GM12878 (cell line): Measurements from ENCODE around the gene KIRREL3.

Experiments
- CBX5 ChIP-seq: sonication (generic); IDR thresholded peaks from 2 replicates; pipeline ENCODE4 v1.6.1; 2016; ENCODE audit warnings: low read depth, moderate library complexity, mild to moderate bottlenecking, inconsistent platforms
- CHD2 ChIP-seq: IDR thresholded peaks from 2 replicates; pipeline ENCODE4 v1.6.1; 2011; ENCODE audit warnings: low read depth, low read length, improper control_type of control experiment, borderline replicate concordance
- HDAC6 ChIP-seq: fragments of 200-600 bp; sonication (generic); IDR thresholded peaks from one replicate; pipeline ENCODE4 v1.8.0; 2017; ENCODE audit warnings: antibody characterized with exemption; ENCODE audit not compliant: unreplicated experiment
- TAF1 ChIP-seq: IDR thresholded peaks from 2 replicates; pipeline ENCODE4 v1.6.1; 2011; ENCODE audit warnings: mild to moderate bottlenecking, low read depth, low read length, borderline replicate concordance
- TARDBP ChIP-seq: IDR thresholded peaks from 2 replicates; pipeline ENCODE4 v1.6.1; 2016; ENCODE audit warnings: borderline replicate concordance
- ZNF274 ChIP-seq: IDR thresholded peaks from one replicate; pipeline ENCODE4 v1.8.0; 2011; ENCODE audit not compliant: insufficient read length, insufficient read depth
- TF ChIP-seq, protein P1 (sequence below), 3 experiments: IDR thresholded peaks in 2 of 3; conservative IDR thresholded peaks in 1 of 3; 2 replicates each; pipeline ENCODE4 v1.5.1; 2011; ENCODE audit warnings: low read depth in 3 of 3, low read length in 3 of 3, mild to moderate bottlenecking in 3 of 3, control low read depth in 2 of 3, moderate library complexity in 2 of 3, inconsistent platforms in 1 of 3, mixed read lengths in 1 of 3; ENCODE audit not compliant: control insufficient read depth in 2 of 3, insufficient read depth in 1 of 3; ENCODE audit errors: extremely low read depth in 1 of 3
- TF ChIP-seq, protein P2 (sequence below): fragments of 450-650 bp; IDR thresholded peaks from 2 replicates; pipeline ENCODE4 v1.6.1; 2017; ENCODE audit warnings: antibody characterized with exemption, mild to moderate bottlenecking, moderate library complexity

DNA sequence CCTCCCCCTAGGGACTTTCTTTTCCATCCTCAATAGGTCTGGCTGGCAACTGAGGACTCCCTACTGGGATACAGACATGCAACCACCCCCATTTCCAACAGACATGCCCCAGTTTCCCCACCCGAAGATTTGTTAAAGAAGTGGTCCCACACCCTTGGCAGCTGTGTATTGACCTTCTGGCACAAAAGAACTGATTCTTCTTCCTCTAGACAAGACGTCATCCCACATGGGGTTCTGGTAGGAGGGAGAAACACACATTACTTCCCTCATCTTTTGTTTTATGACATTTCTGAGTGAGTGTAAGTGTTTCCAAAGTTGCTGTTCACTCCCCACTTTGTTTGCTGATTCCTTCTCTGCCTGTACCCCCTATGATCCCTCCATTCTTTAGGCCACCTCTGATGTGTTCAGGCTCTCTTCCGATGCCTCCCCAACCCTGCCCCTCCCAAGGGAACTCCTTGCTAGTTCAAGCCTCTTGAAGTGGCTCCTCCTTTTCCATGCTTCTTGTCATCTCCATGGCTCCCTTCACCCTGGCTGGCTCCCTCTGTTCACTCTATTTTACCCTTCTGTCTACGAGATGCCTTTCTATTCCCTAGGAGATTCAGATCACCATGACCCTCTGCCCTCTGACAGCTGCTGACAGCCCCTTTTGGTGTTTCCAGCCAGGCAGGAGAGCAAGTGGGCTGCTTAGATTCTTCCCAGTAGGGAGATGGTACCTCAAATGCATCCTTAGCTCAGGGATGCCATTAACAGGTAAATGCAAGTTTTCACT lies 4.3 kb downstream of the KIRREL3 start:
- TF ChIP-seq, protein P1, sequence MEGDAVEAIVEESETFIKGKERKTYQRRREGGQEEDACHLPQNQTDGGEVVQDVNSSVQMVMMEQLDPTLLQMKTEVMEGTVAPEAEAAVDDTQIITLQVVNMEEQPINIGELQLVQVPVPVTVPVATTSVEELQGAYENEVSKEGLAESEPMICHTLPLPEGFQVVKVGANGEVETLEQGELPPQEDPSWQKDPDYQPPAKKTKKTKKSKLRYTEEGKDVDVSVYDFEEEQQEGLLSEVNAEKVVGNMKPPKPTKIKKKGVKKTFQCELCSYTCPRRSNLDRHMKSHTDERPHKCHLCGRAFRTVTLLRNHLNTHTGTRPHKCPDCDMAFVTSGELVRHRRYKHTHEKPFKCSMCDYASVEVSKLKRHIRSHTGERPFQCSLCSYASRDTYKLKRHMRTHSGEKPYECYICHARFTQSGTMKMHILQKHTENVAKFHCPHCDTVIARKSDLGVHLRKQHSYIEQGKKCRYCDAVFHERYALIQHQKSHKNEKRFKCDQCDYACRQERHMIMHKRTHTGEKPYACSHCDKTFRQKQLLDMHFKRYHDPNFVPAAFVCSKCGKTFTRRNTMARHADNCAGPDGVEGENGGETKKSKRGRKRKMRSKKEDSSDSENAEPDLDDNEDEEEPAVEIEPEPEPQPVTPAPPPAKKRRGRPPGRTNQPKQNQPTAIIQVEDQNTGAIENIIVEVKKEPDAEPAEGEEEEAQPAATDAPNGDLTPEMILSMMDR (IDR thresholded peaks at IDR 0.05 in 2 of 3, conservative IDR thresholded peaks at IDR 0.05 in 1 of 3; ENCODE audit: control insufficient read depth in 2 of 3, extremely low read depth in 1 of 3, insufficient read depth in 1 of 3, low read depth in 3 of 3, low read length in 3 of 3): no peak
- TF ChIP-seq HDAC6 (no peak), TAF1 (no peak), TARDBP (no peak), ZNF274 (no peak), CBX5 (no peak), CHD2 (no peak)
- TF ChIP-seq, protein P2, sequence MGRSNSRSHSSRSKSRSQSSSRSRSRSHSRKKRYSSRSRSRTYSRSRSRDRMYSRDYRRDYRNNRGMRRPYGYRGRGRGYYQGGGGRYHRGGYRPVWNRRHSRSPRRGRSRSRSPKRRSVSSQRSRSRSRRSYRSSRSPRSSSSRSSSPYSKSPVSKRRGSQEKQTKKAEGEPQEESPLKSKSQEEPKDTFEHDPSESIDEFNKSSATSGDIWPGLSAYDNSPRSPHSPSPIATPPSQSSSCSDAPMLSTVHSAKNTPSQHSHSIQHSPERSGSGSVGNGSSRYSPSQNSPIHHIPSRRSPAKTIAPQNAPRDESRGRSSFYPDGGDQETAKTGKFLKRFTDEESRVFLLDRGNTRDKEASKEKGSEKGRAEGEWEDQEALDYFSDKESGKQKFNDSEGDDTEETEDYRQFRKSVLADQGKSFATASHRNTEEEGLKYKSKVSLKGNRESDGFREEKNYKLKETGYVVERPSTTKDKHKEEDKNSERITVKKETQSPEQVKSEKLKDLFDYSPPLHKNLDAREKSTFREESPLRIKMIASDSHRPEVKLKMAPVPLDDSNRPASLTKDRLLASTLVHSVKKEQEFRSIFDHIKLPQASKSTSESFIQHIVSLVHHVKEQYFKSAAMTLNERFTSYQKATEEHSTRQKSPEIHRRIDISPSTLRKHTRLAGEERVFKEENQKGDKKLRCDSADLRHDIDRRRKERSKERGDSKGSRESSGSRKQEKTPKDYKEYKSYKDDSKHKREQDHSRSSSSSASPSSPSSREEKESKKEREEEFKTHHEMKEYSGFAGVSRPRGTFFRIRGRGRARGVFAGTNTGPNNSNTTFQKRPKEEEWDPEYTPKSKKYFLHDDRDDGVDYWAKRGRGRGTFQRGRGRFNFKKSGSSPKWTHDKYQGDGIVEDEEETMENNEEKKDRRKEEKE: no peak
